HepG2 (cell line): Measurements from ENCODE around the gene SORL1-AS1.
A peak's percentile ranks its signal among the peaks of the same experiment; 100 is the strongest.

ENCODE experiments used
- ATF7 ChIP-seq, 2 experiments: fragments of 450-650 bp in 1 of 2; sonication (generic) in 1 of 2; formaldehyde crosslinking in 1 of 2; IDR thresholded peaks; 2 replicates each; pipeline versions ENCODE4 v1.4.0 to v1.6.1; 2016 to 2020; ENCODE audit warnings: antibody characterized with exemption in 1 of 2, mild to moderate bottlenecking in 1 of 2, missing genetic modification reagents in 1 of 2
- CREB3 ChIP-seq: sonication (generic); formaldehyde crosslinking; IDR thresholded peaks from 2 replicates; pipeline ENCODE4 v1.5.0; 2020; ENCODE audit warnings: missing genetic modification reagents
- FOXP4 ChIP-seq: sonication (generic); formaldehyde crosslinking; IDR thresholded peaks from 2 replicates; pipeline ENCODE4 v1.4.0; 2020; ENCODE audit warnings: missing genetic modification reagents
- HNRNPH1 ChIP-seq: fragments of 200-400 bp; formaldehyde crosslinking; optimal IDR thresholded peaks from 2 replicates; pipeline ENCODE3; 2017; ENCODE audit warnings: mild to moderate bottlenecking, low read depth, low read length
- HOXA9 ChIP-seq: sonication (generic); formaldehyde crosslinking; IDR thresholded peaks from 2 replicates; pipeline ENCODE4 v1.8.1; 2022; ENCODE audit warnings: missing genetic modification reagents, mild to moderate bottlenecking, moderate library complexity, borderline replicate concordance
- JUNB ChIP-seq: sonication (generic); formaldehyde crosslinking; IDR thresholded peaks from 2 replicates; pipeline ENCODE4 v1.8.0; 2022; ENCODE audit warnings: missing genetic modification reagents, mild to moderate bottlenecking, borderline replicate concordance
- PHF8 ChIP-seq: sonication (generic); formaldehyde crosslinking; IDR thresholded peaks from 2 replicates; pipeline ENCODE4 v1.5.0; 2020; ENCODE audit warnings: missing genetic modification reagents
- POLR2A ChIP-seq, 2 experiments: IDR thresholded peaks; 2 replicates each; pipeline ENCODE4 v1.6.1; 2011; ENCODE audit warnings: low read depth in 2 of 2, low read length in 2 of 2, mild to moderate bottlenecking in 1 of 2, moderate library complexity in 1 of 2; ENCODE audit not compliant: insufficient read depth in 1 of 2
- PPARG ChIP-seq: conservative IDR thresholded peaks from 2 replicates; pipeline ENCODE4 v1.6.1; 2016; ENCODE audit warnings: missing biosample characterization, missing genetic modification reagents
- RAD51 ChIP-seq: fragments of 450-650 bp; IDR thresholded peaks from 2 replicates; pipeline ENCODE4 v1.6.1; 2016; ENCODE audit warnings: borderline replicate concordance
- SALL1 ChIP-seq: sonication (generic); formaldehyde crosslinking; IDR thresholded peaks from 2 replicates; pipeline ENCODE4 v1.8.0; 2022; ENCODE audit warnings: mild to moderate bottlenecking, missing genetic modification reagents
- TEAD2 ChIP-seq: sonication (generic); formaldehyde crosslinking; IDR thresholded peaks from 2 replicates; pipeline ENCODE4 v1.9.0; 2021; ENCODE audit warnings: missing genetic modification reagents
- ZBTB7B ChIP-seq: sonication (generic); formaldehyde crosslinking; IDR thresholded peaks from 2 replicates; pipeline ENCODE4 v1.4.0; 2020; ENCODE audit warnings: missing genetic modification reagents
- ZNF337 ChIP-seq: sonication (generic); formaldehyde crosslinking; IDR thresholded peaks from 2 replicates; pipeline ENCODE4 v1.5.1; 2020; ENCODE audit warnings: missing genetic modification reagents, low read depth, mild to moderate bottlenecking, borderline replicate concordance
- ZNF546 ChIP-seq: sonication (generic); formaldehyde crosslinking; conservative IDR thresholded peaks from 2 replicates; pipeline ENCODE4 v1.8.1; 2023; ENCODE audit warnings: mild to moderate bottlenecking, missing genetic modification reagents

SORL1-AS1 gene

GRCh38 chr11:121460941-121461514 lies 8.3 kb upstream of the SORL1-AS1 start (continued):
- peak; percentile 55 for TF ChIP-seq ATF7 (IDR thresholded peaks at IDR 0.05)
- peak; percentile 72; the same call in 1 of the 2 replicates for TF ChIP-seq ATF7 (CRISPR knock-in tag; IDR thresholded peaks at IDR 0.05)
- TF ChIP-seq ZBTB7B (CRISPR knock-in tag) = no peak
- TF ChIP-seq SALL1 = no peak
- TF ChIP-seq ZNF546 = no peak
- TF ChIP-seq PHF8 (CRISPR knock-in tag) = no peak
- 0 out of 2 replicates have a peak, but pooled peaks have one; percentile 40 for TF ChIP-seq FOXP4 (CRISPR knock-in tag)
- no peak for TF ChIP-seq POLR2A (IDR thresholded peaks at IDR 0.05; ENCODE audit: insufficient read depth in 1 of 2, low read depth in 2 of 2, low read length in 2 of 2)
- no peak for TF ChIP-seq RAD51
- TF ChIP-seq HOXA9 = no peak
- no peak for TF ChIP-seq HNRNPH1
- peak; percentile 59 for TF ChIP-seq PPARG (CRISPR knock-in tag)
- no peak for TF ChIP-seq ZNF337 (CRISPR knock-in tag)
- TF ChIP-seq CREB3 (CRISPR knock-in tag) = no peak
- no peak for TF ChIP-seq TEAD2 (CRISPR knock-in tag)
- TF ChIP-seq JUNB = peak; percentile 60; the same call in 1 of the 2 replicates
- TF ChIP-seq, all 625 proteins: peak for 84
